ENCODE measurements around the gene GARNL3.

DNA sequence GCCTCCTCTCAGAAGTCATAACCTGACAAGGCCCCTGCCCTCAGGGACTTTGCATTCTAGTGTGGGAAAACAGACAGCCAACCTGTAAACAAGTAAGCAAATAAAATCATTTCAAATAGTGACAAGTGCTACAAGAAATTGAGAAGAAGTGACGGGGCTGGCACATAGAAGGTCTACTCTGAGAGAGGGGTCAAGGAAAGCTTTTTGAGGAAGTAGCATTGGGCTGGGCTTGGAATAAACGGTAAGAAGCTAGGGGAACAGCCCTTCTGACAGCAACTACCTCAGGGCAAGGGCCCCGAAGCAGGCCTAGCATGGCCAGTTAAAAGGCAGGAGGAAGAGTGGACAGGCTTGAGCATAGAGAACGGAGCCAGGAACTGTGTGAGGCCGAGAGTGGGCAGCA, 127.6 kb downstream of the GARNL3 start:
- TF ChIP-seq, protein P1, sequence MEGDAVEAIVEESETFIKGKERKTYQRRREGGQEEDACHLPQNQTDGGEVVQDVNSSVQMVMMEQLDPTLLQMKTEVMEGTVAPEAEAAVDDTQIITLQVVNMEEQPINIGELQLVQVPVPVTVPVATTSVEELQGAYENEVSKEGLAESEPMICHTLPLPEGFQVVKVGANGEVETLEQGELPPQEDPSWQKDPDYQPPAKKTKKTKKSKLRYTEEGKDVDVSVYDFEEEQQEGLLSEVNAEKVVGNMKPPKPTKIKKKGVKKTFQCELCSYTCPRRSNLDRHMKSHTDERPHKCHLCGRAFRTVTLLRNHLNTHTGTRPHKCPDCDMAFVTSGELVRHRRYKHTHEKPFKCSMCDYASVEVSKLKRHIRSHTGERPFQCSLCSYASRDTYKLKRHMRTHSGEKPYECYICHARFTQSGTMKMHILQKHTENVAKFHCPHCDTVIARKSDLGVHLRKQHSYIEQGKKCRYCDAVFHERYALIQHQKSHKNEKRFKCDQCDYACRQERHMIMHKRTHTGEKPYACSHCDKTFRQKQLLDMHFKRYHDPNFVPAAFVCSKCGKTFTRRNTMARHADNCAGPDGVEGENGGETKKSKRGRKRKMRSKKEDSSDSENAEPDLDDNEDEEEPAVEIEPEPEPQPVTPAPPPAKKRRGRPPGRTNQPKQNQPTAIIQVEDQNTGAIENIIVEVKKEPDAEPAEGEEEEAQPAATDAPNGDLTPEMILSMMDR (IDR thresholded peaks at IDR 0.05) = no peak
- TF ChIP-seq POLR2A (IDR thresholded peaks at IDR 0.05) = no peak

Data from right lobe of liver (tissue), 4 donors.